Stimulated activated naive CD8-positive, alpha-beta T cell treated with anti-CD3 and anti-CD28 coated beads, Interleukin-15, Interleukin-2, amounts not matched to agents 100 ng/mL and 50 ng/mL, for 24 hours (primary cell): ENCODE results near the gene CACNA2D3.

Experiments
- H3K27ac Mint-ChIP-seq: one replicate; pipeline ENCODE4 v1.8.0; 2021; ENCODE audit warnings: mild to moderate bottlenecking, mixed read lengths
- H3K27me3 Mint-ChIP-seq: one replicate; pipeline ENCODE4 v1.8.0; 2021; ENCODE audit warnings: mixed read lengths
- H3K36me3 Mint-ChIP-seq: one replicate; pipeline ENCODE4 v1.8.0; 2021; ENCODE audit warnings: low read depth, mixed read lengths
- H3K4me1 Mint-ChIP-seq: one replicate; pipeline ENCODE4 v1.8.0; 2021; ENCODE audit warnings: low read depth, mixed read lengths
- H3K4me3 Mint-ChIP-seq: one replicate; pipeline ENCODE4 v1.8.0; 2021; ENCODE audit warnings: mild to moderate bottlenecking, mixed read lengths
- H3K9me3 Mint-ChIP-seq: one replicate; pipeline ENCODE4 v1.8.0; 2021; ENCODE audit warnings: mixed read lengths

The CACNA2D3 gene

DNA sequence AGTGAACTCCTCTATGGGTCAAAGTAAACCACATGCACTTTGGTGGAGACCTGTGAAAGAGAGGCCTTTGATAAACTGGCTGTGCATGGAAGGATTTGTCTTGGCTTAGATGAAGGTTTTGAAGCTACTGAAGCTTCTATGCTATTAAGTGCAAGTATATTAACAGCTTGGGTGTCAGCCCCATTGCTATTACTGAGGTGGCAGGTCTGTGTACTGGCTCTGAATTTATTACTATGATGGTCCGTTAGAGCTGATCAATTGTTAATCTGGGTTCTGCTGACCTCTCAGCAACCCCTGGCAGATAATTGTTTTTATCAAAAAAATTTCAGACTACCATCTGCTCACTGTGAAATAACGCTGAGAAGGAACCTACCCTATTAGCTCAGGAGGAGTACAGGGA, 268.2 kb downstream of the CACNA2D3 start:
- Mint-ChIP-seq H3K4me1 (no peaks in the 10 kb centered on the region), H3K9me3 (peaks cover 5% of the 10 kb centered on the region), H3K36me3 (no peaks in the 10 kb centered on the region), H3K4me3 (no peak overlapping the region), H3K27ac (no peak overlapping the region), H3K27me3 (peaks cover 8% of the 10 kb centered on the region)

DNA sequence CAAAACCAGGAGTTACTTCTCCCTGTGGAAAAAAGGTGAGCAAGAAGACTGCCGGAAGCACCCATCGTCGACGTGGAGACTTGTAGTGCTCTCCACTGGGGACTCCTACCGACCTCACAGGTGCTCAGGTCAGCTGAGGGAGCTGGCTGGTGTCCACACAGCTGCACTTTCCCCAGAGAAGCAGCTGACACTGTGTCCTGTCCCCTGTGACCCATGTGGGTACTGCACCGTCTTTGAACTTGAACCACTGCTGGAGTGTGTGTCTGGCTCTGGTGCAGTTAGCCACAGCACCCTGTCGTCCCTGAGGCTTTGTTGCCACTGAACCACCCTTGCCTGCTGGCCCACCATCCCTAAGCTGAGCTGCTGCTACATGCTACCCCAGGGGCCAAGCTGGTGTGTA, 270.8 kb downstream of the CACNA2D3 start:
- Mint-ChIP-seq H3K36me3 (no peaks in the 10 kb centered on the region), H3K27me3 (peaks cover 8% of the 10 kb centered on the region), H3K27ac (no peak overlapping the region), H3K4me1 (no peaks in the 10 kb centered on the region), H3K4me3 (no peak overlapping the region), H3K9me3 (peaks cover 5% of the 10 kb centered on the region)

GRCh38 chr3:54408328-54408727, 286.0 kb downstream of the CACNA2D3 start:
- Mint-ChIP-seq H3K27ac (no peak overlapping the region), H3K4me3 (no peak overlapping the region), H3K36me3 (no peaks in the 10 kb centered on the region), H3K9me3 (peaks cover 5% of the 10 kb centered on the region), H3K27me3 (no peaks in the 10 kb centered on the region), H3K4me1 (no peaks in the 10 kb centered on the region)

DNA sequence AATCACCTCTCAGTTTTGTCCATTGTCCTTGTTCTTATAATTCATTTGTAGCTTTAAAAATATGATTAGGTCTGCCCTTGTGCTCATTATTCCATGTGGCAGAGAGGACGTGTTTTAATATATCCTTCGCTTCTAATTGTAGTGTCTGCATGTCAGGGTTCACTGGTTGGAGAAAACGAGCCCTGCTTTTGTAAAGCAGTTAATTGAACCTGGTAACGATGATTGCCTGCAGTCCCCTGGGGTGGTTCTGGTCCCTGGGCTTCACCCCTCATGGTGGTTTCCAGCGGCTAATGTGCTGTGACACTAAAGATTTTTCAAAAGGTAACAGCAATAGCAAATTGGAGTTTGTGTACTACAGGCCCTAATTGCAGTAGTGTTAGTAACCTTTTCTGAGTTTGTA, 299.6 kb downstream of the CACNA2D3 start:
- Mint-ChIP-seq H3K27me3 (peaks cover 3% of the 10 kb centered on the region), H3K4me3 (no peak overlapping the region), H3K4me1 (no peaks in the 10 kb centered on the region), H3K36me3 (no peaks in the 10 kb centered on the region), H3K27ac (no peak overlapping the region), H3K9me3 (no peaks in the 10 kb centered on the region)

- Mint-ChIP-seq H3K4me3 (no peak overlapping the region), H3K27ac (no peak overlapping the region), H3K36me3 (no peaks in the 10 kb centered on the region), H3K27me3 (peaks cover 10% of the 10 kb centered on the region), H3K9me3 (no peaks in the 10 kb centered on the region), H3K4me1 (no peaks in the 10 kb centered on the region)
These were observed 301.9 kb downstream of the CACNA2D3 start for GRCh38 chr3:54424292-54424691.

DNA sequence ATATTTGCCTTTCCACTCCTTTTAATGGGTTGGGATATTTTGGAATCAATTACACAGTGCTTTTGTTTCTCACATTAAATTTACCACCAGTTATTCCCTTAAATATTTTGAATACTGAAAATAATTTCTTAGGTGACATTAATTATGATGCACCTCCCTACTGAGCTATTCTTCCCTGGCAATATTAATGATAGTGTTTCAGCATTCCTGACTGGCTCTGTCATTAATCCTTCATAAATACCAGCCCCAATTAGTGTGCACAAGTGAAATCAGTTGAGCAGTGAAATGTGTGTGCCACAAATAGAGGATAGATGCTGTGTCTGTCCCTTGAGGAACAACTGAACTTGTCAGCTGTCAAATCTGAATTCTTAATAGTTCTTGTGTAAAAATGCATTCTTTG, 304.0 kb downstream of the CACNA2D3 start:
- no peak overlapping the region for H3K4me3 Mint-ChIP-seq
- no peaks in the 10 kb centered on the region for H3K36me3 Mint-ChIP-seq
- no peaks in the 10 kb centered on the region for H3K4me1 Mint-ChIP-seq
- no peaks in the 10 kb centered on the region for H3K9me3 Mint-ChIP-seq
- peaks cover 12% of the 10 kb centered on the region for H3K27me3 Mint-ChIP-seq
- no peak overlapping the region for H3K27ac Mint-ChIP-seq

- Mint-ChIP-seq H3K36me3 (no peaks in the 10 kb centered on the region), H3K4me1 (no peaks in the 10 kb centered on the region), H3K9me3 (no peaks in the 10 kb centered on the region), H3K27ac (no peak overlapping the region), H3K27me3 (peaks cover 9% of the 10 kb centered on the region), H3K4me3 (no peak overlapping the region)
These were observed 305.1 kb downstream of the CACNA2D3 start for GRCh38 chr3:54427501-54427900.

GRCh38 chr3:54427941-54428871, 305.9 kb downstream of the CACNA2D3 start:
- Mint-ChIP-seq H3K36me3 (no peaks in the 10 kb centered on the region), H3K4me3 (no peak overlapping the region), H3K27ac (no peak overlapping the region)

GRCh38 chr3:54432975-54433374, 310.6 kb downstream of the CACNA2D3 start:
- H3K9me3 Mint-ChIP-seq = no peaks in the 10 kb centered on the region
- H3K36me3 Mint-ChIP-seq = no peaks in the 10 kb centered on the region
- H3K4me1 Mint-ChIP-seq = no peaks in the 10 kb centered on the region
- H3K27ac Mint-ChIP-seq = no peak overlapping the region
- peaks cover 9% of the 10 kb centered on the region for H3K27me3 Mint-ChIP-seq
- no peak overlapping the region for H3K4me3 Mint-ChIP-seq

More at GRCh38 chr3:54427941-54428871, 305.9 kb downstream of the CACNA2D3 start:
- Mint-ChIP-seq H3K9me3 (no peaks in the 10 kb centered on the region), H3K27me3 (peaks cover 9% of the 10 kb centered on the region), H3K4me1 (no peaks in the 10 kb centered on the region)

DNA sequence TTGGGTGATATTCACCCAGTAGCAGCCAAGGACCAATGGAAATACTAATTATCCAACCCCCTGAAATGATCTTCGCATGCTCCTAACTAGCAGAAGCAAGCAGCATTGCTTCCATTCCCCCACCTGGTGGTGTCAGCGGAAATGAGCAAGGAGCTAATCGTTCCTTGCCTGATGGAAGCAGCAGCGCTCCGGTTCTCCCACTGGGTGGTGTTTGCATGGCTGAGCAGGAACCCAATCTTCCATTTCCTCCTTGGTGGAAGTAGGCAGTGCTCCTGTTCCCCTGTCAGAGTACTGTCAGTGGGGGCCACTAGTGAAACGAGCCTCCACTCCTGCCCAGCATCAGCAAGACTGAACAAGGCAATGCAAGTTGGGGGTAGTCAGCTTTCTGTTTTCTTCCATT, 311.5 kb downstream of the CACNA2D3 start:
- H3K27ac Mint-ChIP-seq = no peak overlapping the region
- H3K27me3 Mint-ChIP-seq = peaks cover 5% of the 10 kb centered on the region
- H3K36me3 Mint-ChIP-seq = no peaks in the 10 kb centered on the region
- H3K9me3 Mint-ChIP-seq = no peaks in the 10 kb centered on the region
- no peak overlapping the region for H3K4me3 Mint-ChIP-seq
- H3K4me1 Mint-ChIP-seq = no peaks in the 10 kb centered on the region

GRCh38 chr3:54434756-54435155, 312.4 kb downstream of the CACNA2D3 start:
- no peaks in the 10 kb centered on the region for H3K36me3 Mint-ChIP-seq
- H3K27ac Mint-ChIP-seq = no peak overlapping the region
- H3K27me3 Mint-ChIP-seq = no peaks in the 10 kb centered on the region
- H3K4me3 Mint-ChIP-seq = no peak overlapping the region
- H3K4me1 Mint-ChIP-seq = no peaks in the 10 kb centered on the region
- H3K9me3 Mint-ChIP-seq = no peaks in the 10 kb centered on the region

DNA sequence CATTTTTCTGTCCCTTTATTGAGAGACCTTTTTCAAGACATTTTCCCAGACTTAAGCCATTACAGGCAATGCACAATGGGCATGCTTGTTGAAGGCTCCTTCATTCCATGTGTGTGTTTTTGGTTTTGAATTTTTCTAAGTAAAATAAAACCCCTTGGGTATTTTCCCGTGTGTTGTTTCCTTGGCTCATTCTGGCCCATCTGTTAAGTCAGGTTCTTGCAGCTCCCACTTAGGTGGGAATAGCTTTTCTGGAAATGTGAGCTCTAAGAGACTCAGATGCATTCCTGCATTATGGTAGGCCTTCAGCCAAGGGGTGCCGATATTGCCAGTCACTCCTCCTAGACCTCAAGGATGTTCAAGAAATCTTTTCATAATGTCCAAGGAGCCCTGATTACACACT, 314.9 kb downstream of the CACNA2D3 start:
- Mint-ChIP-seq H3K27me3 (no peaks in the 10 kb centered on the region), H3K27ac (no peak overlapping the region), H3K9me3 (no peaks in the 10 kb centered on the region), H3K4me3 (no peak overlapping the region), H3K36me3 (no peaks in the 10 kb centered on the region), H3K4me1 (no peaks in the 10 kb centered on the region)

GRCh38 chr3:54443561-54444161, 321.3 kb downstream of the CACNA2D3 start:
- Mint-ChIP-seq H3K36me3 (no peaks in the 10 kb centered on the region), H3K4me1 (no peaks in the 10 kb centered on the region), H3K27me3 (no peaks in the 10 kb centered on the region), H3K9me3 (peaks cover 3% of the 10 kb centered on the region), H3K4me3 (no peak overlapping the region), H3K27ac (no peak overlapping the region)

DNA sequence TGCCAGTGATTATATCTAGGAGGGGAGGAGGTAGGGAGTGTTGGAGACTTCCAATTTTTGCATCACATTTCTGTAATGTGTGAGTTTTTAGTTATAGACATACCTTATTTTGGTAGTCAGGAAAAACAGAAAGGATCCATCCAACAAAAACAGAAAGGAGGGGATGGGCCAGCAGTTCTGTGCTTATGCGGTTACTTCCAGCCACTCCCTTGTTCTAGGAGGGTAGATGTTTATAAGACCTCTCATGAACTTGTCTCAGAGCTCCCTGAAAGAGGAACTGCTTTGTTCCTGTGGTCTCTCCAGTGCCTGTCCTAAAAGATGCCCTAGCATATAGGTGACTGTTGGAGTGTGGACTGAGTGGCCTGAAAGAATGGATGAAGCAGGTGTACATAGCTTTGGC, 323.3 kb downstream of the CACNA2D3 start:
- peaks cover 3% of the 10 kb centered on the region for H3K9me3 Mint-ChIP-seq
- H3K36me3 Mint-ChIP-seq = no peaks in the 10 kb centered on the region
- H3K4me1 Mint-ChIP-seq = no peaks in the 10 kb centered on the region
- H3K4me3 Mint-ChIP-seq = no peak overlapping the region
- H3K27me3 Mint-ChIP-seq = no peaks in the 10 kb centered on the region
- no peak overlapping the region for H3K27ac Mint-ChIP-seq

- Mint-ChIP-seq H3K4me1 (no peaks in the 10 kb centered on the region), H3K27me3 (no peaks in the 10 kb centered on the region), H3K27ac (no peak overlapping the region), H3K4me3 (no peak overlapping the region), H3K36me3 (no peaks in the 10 kb centered on the region), H3K9me3 (peaks cover 3% of the 10 kb centered on the region)
These were observed 325.1 kb downstream of the CACNA2D3 start for GRCh38 chr3:54447427-54447826.
